ENCODE measurements around the gene CHTF18. TPM values are rescaled to one million over a fixed set of nuclear protein-coding genes. Genes with fewer than 3 reads are reported as not detected.
A peak's percentile ranks its signal among the peaks of the same experiment; 100 is the strongest.

CHTF18 gene
- total and polyA plus RNA-seq, 4 donors, result 7.5 to 17.4 (median 14.9) TPM

GRCh38 chr16:756428-756827, 32.0 kb upstream of the CHTF18 start:
- H3K36me3 ChIP-seq (ENCODE audit: control insufficient read depth in 4 of 4, insufficient read depth in 4 of 4, low read length in 4 of 4), result no peaks in the 10 kb centered on the region
- peaks cover 0 to 8% (median 2%) of the 10 kb centered on the region in 5 donors for H3K4me1 ChIP-seq (ENCODE audit: control insufficient read depth in 5 of 5, insufficient read depth in 5 of 5, low read length in 5 of 5)
- H3K27me3 ChIP-seq (ENCODE audit: control insufficient read depth in 3 of 3, insufficient read depth in 3 of 3, low read length in 2 of 3), result no peaks in the 10 kb centered on the region
- no peak overlapping the region for H3K9ac ChIP-seq (ENCODE audit: insufficient read depth in 1 of 2, low read length in 2 of 2)
- H3K9me3 ChIP-seq (ENCODE audit: control insufficient read depth in 4 of 4, insufficient read depth in 3 of 4, low read length in 3 of 4), result peaks cover 0 to 3% (median 0%) of the 10 kb centered on the region in 4 donors
- no peak for DNase-seq
- H3K27ac ChIP-seq (ENCODE audit: low read depth in 1 of 2, low read length in 1 of 2), result no peak overlapping the region
- WGBS, 2 donors, result 91 to 93% methylated on average over 5 of the region's 5 CpGs
- no peak overlapping the region for H3K4me3 ChIP-seq
- no peak for TF ChIP-seq CTCF (IDR thresholded peaks at IDR 0.05; ENCODE audit: control extremely low read depth, extremely low read depth)
- ATAC-seq (ENCODE audit: insufficient read depth, low FRiP score), result no peak

DNA sequence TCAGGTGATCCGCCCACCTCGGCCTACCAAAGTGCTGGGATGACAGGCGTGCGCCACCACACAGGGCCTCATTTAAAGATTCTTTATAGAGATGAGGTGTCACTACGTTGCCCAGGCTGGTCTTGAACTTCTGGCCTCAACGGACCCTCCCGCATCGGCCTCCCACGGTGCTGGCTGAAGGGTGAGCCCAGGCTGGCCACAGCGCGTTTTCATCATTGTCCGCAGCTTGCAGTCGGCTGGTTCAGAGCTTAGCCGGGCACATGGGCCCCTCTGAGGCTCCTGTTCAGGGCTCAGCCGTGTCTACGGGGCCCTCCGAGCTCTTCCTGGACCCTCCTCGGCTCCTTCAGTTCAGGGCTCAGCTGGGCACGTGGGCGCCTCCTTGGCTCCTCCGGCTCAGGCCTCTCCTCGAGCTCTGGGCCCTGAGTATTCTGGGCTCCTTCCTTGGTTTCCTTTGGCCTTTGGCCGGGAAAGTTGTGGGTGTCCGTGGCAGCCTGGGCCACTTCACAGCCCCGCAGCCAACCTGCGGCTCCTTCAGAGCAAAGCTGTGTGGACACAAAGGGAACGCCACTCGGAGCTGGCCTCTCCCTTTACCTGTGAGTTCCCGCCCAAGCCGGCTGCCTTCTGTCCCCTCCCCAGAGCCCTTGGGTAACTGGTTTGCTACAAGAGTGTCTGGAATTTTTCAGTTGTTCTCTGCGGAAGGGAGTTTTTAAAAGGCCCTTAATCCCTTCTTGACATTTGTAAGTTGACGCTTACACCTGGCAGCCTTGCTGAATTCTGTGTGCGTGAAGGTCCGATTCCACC, 29.1 kb upstream of the CHTF18 start:
- H3K9me3 ChIP-seq (ENCODE audit: control insufficient read depth in 4 of 4, insufficient read depth in 3 of 4, low read length in 3 of 4), result peaks cover 0 to 3% (median 0%) of the 10 kb centered on the region in 4 donors
- ATAC-seq (ENCODE audit: insufficient read depth, low FRiP score), result peak; percentile 36
- H3K4me3 ChIP-seq, result no peak overlapping the region
- no peak for TF ChIP-seq CTCF (IDR thresholded peaks at IDR 0.05; ENCODE audit: control extremely low read depth, extremely low read depth)
- H3K9ac ChIP-seq (ENCODE audit: insufficient read depth in 1 of 2, low read length in 2 of 2), result no peak overlapping the region
- WGBS, 2 donors, result 73 to 83% methylated on average over 34 of the region's 34 CpGs
- peak; percentile 70 to 86 (median 79) for DNase-seq
- peaks cover 0 to 5% (median 2%) of the 10 kb centered on the region in 5 donors for H3K4me1 ChIP-seq (ENCODE audit: control insufficient read depth in 5 of 5, insufficient read depth in 5 of 5, low read length in 5 of 5)
- peak overlapping the region in 1 of 2 donors; percentile 84 for H3K27ac ChIP-seq (ENCODE audit: low read depth in 1 of 2, low read length in 1 of 2)
- H3K27me3 ChIP-seq (ENCODE audit: control insufficient read depth in 3 of 3, insufficient read depth in 3 of 3, low read length in 2 of 3), result no peaks in the 10 kb centered on the region
- H3K36me3 ChIP-seq (ENCODE audit: control insufficient read depth in 4 of 4, insufficient read depth in 4 of 4, low read length in 4 of 4), result no peaks in the 10 kb centered on the region

DNA sequence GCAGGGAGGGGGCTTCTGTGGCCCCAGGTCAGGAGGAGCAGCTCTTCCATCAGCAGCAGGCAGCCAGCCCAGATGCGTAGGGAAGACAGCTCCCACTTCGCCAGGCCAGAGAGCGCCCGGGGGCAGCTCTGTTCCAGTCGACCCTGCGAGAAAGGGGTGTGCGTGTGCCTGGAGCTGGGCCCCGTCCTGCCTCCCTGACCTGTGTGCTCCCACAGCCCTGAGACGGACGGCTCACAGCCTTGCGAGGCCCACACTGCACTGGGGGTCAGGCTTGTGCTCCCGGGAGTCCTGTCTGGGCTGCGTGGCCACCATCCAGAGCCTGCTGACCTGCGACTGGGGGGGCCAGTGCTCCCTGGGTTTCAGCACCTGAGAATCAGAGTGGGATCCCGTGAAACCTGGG, 28.4 kb upstream of the CHTF18 start:
- no peak for DNase-seq
- H3K9me3 ChIP-seq (ENCODE audit: control insufficient read depth in 4 of 4, insufficient read depth in 3 of 4, low read length in 3 of 4), result peaks cover 0 to 3% (median 0%) of the 10 kb centered on the region in 4 donors
- no peak overlapping the region for H3K9ac ChIP-seq (ENCODE audit: insufficient read depth in 1 of 2, low read length in 2 of 2)

More for the DNA sequence above, 28.4 kb upstream of the CHTF18 start:
- Histone ChIP-seq H3K4me3 (no peak overlapping the region), H3K27ac (ENCODE audit: low read depth in 1 of 2, low read length in 1 of 2) (peak overlapping the region in 1 of 2 donors; percentile 84), H3K27me3 (ENCODE audit: control insufficient read depth in 3 of 3, insufficient read depth in 3 of 3, low read length in 2 of 3) (no peaks in the 10 kb centered on the region), H3K4me1 (ENCODE audit: control insufficient read depth in 5 of 5, insufficient read depth in 5 of 5, low read length in 5 of 5) (peaks cover 0 to 5% (median 2%) of the 10 kb centered on the region in 5 donors), H3K36me3 (ENCODE audit: control insufficient read depth in 4 of 4, insufficient read depth in 4 of 4, low read length in 4 of 4) (no peaks in the 10 kb centered on the region)
- no peak for ATAC-seq (ENCODE audit: insufficient read depth, low FRiP score)
- TF ChIP-seq CTCF (IDR thresholded peaks at IDR 0.05; ENCODE audit: control extremely low read depth, extremely low read depth), result no peak
- 55 to 76% methylated on average over 14 to 15 of the region's 15 CpGs for WGBS, 2 donors

All from lung (tissue), 12 donors.